GM19463 (cell line): Measurements from ENCODE around the gene COX7A1.

Experiments used
- ATAC-seq: cut with Tn5 transposase; IDR thresholded peaks from one replicate; pipeline ENCODE4 v1.9.1; 2021; ENCODE audit warnings: mild to moderate bottlenecking, moderate library complexity; ENCODE audit not compliant: unreplicated experiment

The COX7A1 gene

DNA sequence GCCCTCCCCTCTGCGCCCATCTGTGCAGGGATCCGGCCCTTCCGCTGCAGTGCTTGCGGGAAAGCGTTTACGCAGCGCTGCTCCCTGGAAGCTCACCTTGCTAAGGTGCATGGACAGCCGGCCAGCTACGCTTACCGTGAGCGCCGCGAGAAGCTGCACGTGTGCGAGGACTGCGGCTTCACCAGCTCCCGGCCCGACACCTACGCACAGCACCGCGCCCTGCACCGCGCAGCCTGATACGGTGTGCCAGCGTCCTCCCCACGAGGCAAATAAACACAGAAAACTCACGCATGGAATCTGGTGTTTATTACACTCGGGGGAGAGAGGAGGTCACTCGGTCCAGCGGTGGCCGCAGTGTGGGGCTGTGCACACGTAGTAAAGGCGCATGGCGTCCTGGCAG is 38.8 kb downstream of the COX7A1 start:
- ATAC-seq: no peak

DNA sequence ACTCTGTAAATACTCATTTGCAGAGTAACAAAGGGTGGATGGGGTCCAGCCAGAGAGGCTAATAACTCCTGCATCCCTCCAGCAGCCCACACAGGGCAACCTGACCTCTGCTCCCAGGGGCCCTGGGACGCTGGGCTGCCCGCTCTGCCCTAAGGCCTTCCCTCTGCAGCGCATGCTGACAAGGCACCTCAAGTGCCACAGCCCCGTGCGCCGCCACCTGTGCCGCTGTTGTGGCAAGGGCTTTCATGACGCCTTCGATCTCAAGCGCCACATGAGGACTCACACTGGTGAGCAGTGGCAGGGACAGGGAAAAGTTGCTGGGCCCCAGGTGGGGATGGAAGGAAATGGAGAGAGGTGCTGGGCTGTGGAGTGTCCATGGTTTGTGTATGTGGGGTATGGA is 39.6 kb downstream of the COX7A1 start:
- ATAC-seq: no peak

DNA sequence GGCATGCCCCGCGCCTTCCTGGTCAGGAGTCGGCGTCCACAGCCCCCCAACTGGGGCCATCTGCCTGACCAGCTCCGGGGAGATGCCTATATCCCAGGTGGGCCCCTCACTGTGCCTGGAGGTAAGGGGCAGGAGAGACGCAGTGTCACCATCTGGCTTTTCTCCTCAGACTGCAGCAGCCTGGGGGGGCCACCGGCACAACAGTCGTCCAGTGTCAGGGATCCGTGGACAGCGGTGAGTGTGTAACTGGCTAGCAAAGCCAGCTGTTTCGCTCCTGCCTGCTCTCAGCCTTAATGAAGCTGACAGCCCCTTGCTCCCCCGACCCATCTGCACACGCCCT is 41.1 kb downstream of the COX7A1 start:
- ATAC-seq: no peak

DNA sequence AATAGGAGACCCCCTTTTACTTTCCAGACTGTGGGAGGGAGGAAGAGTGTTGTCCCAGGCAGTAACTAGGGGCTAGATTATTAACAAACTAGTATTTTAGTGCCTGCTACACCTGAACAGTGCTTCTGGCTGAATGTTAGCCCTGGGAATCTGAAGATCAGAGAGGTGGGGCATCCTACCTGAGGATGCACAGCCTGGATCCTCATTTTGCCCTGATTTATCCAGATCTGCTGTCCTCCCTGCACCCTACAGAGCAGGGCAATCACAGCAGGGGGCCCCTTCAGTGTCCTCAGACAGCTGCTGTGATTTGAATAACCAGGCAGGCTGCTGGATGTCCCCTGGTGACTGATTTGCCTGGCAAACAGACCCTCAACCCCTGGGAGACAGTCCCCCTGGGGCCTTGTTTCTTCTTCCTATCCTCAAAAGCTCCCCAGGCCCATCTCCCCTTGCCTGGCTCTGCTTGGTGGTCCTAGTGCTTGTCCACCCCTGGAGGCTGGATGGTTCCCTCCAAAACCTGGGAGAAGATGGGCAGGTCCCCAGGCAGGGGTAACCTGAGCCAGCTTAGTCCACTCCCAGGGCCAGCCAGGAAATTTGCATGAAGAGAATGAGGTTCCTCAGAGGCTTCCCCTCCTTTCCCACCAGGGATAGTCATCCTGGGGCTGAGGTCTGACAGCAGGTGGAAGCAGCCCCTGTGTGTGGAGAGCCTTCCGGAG is 41.6 kb downstream of the COX7A1 start, which contains the start of gene OVOL3:
Gene OVOL3, plus strand, starts transcription at position 657 of the 713 bp plus-strand sequence. CDS start 60 bp downstream, outside the sequence.
- ATAC-seq: no peak

DNA sequence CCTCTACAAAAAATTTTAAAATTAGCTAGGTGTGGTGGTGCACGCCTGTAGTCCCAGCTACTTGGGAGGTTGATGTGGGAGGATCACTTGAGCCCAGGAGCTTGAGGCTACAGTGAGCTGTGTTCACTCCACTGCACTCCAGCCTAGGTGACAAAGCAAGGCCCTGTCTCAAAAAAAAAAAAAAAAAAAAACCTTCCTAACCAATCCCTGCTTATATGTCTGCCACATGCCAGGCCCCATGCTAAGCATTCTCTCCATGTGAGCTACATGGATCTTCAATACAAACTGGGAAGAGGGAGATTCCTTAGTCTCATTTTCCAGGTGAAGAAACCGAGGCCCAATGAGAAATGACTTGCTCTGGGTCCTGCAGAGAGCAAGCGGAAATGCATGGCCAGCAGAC is 43.6 kb downstream of the COX7A1 start:
- no peak for ATAC-seq

DNA sequence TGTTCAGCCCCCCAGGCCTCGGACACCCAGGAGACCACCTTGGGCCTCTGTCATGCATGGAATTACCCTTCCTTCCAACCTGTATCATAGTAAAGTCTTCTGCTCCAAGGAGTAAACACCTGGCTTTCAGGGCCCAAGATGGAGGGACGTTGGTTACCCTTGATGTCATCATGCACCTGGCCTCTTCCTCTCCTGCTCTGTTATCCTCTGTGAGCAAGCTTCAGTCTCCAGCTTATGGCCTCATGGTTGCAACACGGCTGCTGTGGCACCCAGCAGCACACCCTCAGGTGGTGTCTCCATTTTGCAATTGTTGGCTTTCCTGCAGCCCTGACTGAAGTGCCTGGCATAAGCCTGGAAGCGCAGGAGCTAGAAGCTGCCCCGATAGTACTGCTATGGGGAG is 45.3 kb downstream of the COX7A1 start:
- ATAC-seq: no peak

DNA sequence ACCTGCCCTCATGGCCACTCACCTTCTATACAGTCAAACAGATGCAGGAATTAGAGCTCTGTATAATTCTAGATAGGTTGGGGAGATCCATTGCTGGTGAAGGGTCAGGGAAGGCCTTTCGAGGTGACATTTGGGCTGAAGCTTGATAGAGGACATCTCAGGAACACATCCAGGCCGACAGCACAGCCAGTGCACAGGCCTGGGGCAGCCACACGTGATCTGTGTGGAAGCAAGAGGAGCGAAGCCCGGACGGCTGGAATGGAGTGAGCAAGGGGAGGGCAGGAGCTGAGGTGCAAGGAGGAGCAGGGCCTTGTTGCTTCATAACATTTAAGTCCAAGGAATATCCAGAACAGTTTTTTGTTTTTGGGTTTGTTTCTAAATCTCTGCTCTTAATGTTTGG is 45.8 kb downstream of the COX7A1 start:
- ATAC-seq: no peak

DNA sequence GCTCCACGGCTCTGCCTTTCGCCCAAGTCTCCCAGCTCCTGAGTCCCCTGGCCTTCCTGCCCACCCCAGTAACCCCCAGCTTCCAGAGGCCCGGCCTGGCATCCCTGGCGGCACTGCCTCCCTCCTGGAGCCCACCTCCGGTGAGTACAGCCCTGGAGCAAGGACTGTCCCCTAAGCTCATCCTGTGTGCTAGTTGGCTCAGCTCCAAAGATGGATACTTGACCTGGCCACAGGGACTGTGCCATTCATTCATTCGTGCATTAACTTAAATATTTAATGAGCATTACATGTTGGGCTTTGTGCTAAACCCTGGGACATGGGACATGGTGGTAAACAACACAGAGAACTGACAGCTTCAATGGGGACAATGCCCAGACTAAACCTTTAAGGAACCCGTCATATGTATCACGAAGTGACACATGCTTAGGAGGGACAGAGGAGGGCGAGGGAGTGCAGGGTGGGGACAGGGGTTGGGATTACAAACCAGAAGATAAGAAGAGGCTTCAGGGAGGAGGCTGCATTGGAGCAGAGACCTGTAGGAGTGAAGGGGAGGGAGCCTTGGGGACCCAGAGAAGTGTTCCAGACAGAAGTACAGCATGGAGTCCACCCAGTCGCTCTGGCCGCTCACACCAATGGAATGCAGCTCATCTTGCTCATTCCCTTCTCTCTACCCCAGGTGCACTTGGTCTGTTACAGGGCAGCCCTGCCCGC is 48.2 kb downstream of the COX7A1 start:
- ATAC-seq: no peak

DNA sequence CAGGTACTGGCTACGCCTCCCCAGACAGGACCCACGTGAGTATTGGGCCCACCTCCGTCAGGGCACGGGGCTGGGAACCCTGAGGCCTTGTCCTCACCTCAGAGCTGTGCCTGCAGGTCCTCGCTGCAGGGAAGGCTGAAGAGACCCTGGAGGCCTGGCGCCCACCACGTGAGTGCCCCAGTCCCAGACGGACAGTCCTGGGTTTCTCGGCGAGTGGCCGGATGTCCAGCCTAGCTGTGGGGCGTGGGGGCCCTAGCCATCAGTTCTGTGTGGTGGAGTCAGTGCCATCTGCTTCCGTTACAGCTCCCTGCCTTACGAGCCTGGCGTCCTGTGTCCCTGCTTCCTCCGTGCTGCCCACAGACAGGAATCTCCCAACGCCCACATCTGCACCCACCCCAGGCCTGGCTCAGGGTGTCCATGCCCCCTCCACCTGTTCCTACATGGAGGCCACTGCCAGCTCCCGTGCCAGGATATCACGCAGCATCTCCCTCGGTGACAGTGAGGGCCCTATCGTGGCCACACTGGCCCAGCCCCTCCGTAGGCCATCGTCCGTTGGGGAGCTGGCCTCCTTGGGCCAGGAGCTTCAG is 49.1 kb downstream of the COX7A1 start:
- ATAC-seq: no peak

DNA sequence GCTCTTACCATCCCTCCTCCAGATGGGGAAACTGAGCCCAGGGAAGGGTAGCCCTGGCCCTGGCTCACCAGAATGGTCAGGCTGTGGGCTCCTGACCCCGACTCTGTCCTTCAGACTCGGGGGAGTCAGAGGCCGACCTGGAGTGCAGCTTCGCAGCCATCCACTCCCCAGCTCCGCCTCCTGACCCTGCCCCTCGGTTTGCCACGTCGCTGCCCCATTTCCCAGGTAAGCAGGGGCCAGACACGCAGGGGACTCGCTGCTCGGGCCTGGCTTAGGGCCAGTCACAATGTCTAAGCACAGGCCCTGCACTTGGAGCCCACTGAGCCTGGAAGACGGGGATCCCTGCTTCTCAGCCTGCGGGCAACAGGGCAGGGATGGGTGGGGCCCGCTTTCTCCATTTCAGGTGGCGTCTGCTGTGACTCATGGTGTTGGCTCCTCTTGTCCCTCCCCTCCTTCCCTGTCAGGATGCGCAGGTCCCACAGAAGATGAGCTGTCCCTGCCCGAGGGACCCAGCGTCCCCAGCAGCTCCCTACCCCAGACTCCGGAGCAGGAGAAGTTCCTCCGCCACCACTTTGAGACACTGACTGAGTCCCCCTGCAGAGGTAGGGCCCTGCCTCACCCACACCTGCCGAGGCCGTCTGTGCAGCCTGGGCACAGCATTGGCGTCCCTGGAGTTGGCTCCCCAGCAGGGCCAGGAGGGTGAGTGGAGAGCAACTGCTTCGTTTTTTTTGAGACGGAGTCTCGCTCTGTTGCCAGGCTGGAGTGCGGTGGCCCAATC is 50.5 kb downstream of the COX7A1 start:
- ATAC-seq: no peak
